ENCODE measurements around the gene ANKRD55. TPM values are rescaled to one million over a fixed set of nuclear protein-coding genes. Genes with fewer than 3 reads are reported as not detected.
"Not testable (repeated sequence)": the region's sequence is repeated elsewhere in the genome, so short reads cannot be mapped to it uniquely, and the experiment has no call there.

Gene ANKRD55
- total and polyA plus RNA-seq, 2 donors from 2014 or later: 0.26 to 1.2 TPM

- Histone ChIP-seq H3K4me1 (ENCODE audit: control insufficient read depth in 2 of 3, insufficient read depth in 2 of 3, low read depth in 1 of 3, low read length in 3 of 3) (no peaks in the 10 kb centered on the region), H3K4me3 (ENCODE audit: low read length in 3 of 3) (no peak overlapping the region), H3K9ac (ENCODE audit: low read length in 3 of 3) (no peak overlapping the region), H3K27ac (ENCODE audit: low read depth in 2 of 2, low read length in 2 of 2) (peak overlapping the region in 1 of 2 donors; percentile 56), H3K36me3 (ENCODE audit: control insufficient read depth in 2 of 3, insufficient read depth in 3 of 3, low read length in 3 of 3) (no peaks in the 10 kb centered on the region), H3K9me3 (ENCODE audit: control insufficient read depth in 2 of 3, insufficient read depth in 1 of 3, low read length in 3 of 3) (no peaks in the 10 kb centered on the region), H3K27me3 (ENCODE audit: control insufficient read depth, insufficient read depth, low read length) (no peaks in the 10 kb centered on the region)
- DNase-seq (peak in 1 of 5 donors; percentile 42), FAIRE-seq (no peak)
- no peak for TF ChIP-seq CTCF (IDR thresholded peaks at IDR 0.05; ENCODE audit: borderline replicate concordance, extremely low read depth, insufficient read depth)
- intact Hi-C loops (cut with DNase I): no loop called here
These were observed 127.4 kb downstream of the ANKRD55 start for GRCh38 chr5:56105511-56106291.

GRCh38 chr5:56102889-56103288, 130.2 kb downstream of the ANKRD55 start:
- H3K27me3 ChIP-seq (ENCODE audit: control insufficient read depth, insufficient read depth, low read length): no peaks in the 10 kb centered on the region
- H3K9ac ChIP-seq (ENCODE audit: low read length in 3 of 3): no peak overlapping the region
- H3K36me3 ChIP-seq (ENCODE audit: control insufficient read depth in 2 of 3, insufficient read depth in 3 of 3, low read length in 3 of 3): no peaks in the 10 kb centered on the region
- FAIRE-seq: no peak
- no peak overlapping the region for H3K4me3 ChIP-seq (ENCODE audit: low read length in 3 of 3)
- intact Hi-C loops (cut with DNase I): no loop called here
- no peak for DNase-seq
- H3K4me1 ChIP-seq (ENCODE audit: control insufficient read depth in 2 of 3, insufficient read depth in 2 of 3, low read depth in 1 of 3, low read length in 3 of 3): no peaks in the 10 kb centered on the region
- H3K9me3 ChIP-seq (ENCODE audit: control insufficient read depth in 2 of 3, insufficient read depth in 1 of 3, low read length in 3 of 3): no peaks in the 10 kb centered on the region
- H3K27ac ChIP-seq (ENCODE audit: low read depth in 2 of 2, low read length in 2 of 2): no peak overlapping the region
- TF ChIP-seq CTCF (IDR thresholded peaks at IDR 0.05; ENCODE audit: borderline replicate concordance, extremely low read depth, insufficient read depth): no peak

- H3K9me3 ChIP-seq (ENCODE audit: control insufficient read depth in 2 of 3, insufficient read depth in 1 of 3, low read length in 3 of 3); H3K27ac ChIP-seq (ENCODE audit: low read depth in 2 of 2, low read length in 2 of 2); H3K9ac ChIP-seq (ENCODE audit: low read length in 3 of 3); H3K27me3 ChIP-seq (ENCODE audit: control insufficient read depth, insufficient read depth, low read length); H3K4me1 ChIP-seq (ENCODE audit: control insufficient read depth in 2 of 3, insufficient read depth in 2 of 3, low read depth in 1 of 3, low read length in 3 of 3); H3K36me3 ChIP-seq (ENCODE audit: control insufficient read depth in 2 of 3, insufficient read depth in 3 of 3, low read length in 3 of 3); DNase-seq; intact Hi-C loops (cut with DNase I); H3K4me3 ChIP-seq (ENCODE audit: low read length in 3 of 3); FAIRE-seq: not testable (repeated sequence)
These were observed 130.9 kb downstream of the ANKRD55 start for GRCh38 chr5:56102207-56102606.

GRCh38 chr5:56101180-56101579, 131.9 kb downstream of the ANKRD55 start:
- no peaks in the 10 kb centered on the region for H3K36me3 ChIP-seq (ENCODE audit: control insufficient read depth in 2 of 3, insufficient read depth in 3 of 3, low read length in 3 of 3)
- H3K27ac ChIP-seq (ENCODE audit: low read depth in 2 of 2, low read length in 2 of 2): no peak overlapping the region
- FAIRE-seq (no peak), DNase-seq (no peak)
- no peak overlapping the region for H3K9ac ChIP-seq (ENCODE audit: low read length in 3 of 3)
- TF ChIP-seq CTCF (IDR thresholded peaks at IDR 0.05; ENCODE audit: borderline replicate concordance, extremely low read depth, insufficient read depth): no peak
- intact Hi-C loops (cut with DNase I): no loop called here
- H3K4me3 ChIP-seq (ENCODE audit: low read length in 3 of 3): no peak overlapping the region
- H3K27me3 ChIP-seq (ENCODE audit: control insufficient read depth, insufficient read depth, low read length): no peaks in the 10 kb centered on the region
- no peaks in the 10 kb centered on the region for H3K9me3 ChIP-seq (ENCODE audit: control insufficient read depth in 2 of 3, insufficient read depth in 1 of 3, low read length in 3 of 3)
- no peaks in the 10 kb centered on the region for H3K4me1 ChIP-seq (ENCODE audit: control insufficient read depth in 2 of 3, insufficient read depth in 2 of 3, low read depth in 1 of 3, low read length in 3 of 3)

Measured in kidney (tissue), 14 donors.